Erythroblast (primary cell): Measurements from ENCODE around the gene IDS.

Experiments used
- GATA1 ChIP-seq: IDR thresholded peaks from 2 replicates; pipeline ENCODE4 v1.6.1; 2011; ENCODE audit warnings: low read depth, mild to moderate bottlenecking, control low read depth, low read length, moderate library complexity
- POLR2A ChIP-seq: IDR thresholded peaks from 2 replicates; pipeline ENCODE4 v1.6.1; 2011; ENCODE audit warnings: mild to moderate bottlenecking, low read length

DNA sequence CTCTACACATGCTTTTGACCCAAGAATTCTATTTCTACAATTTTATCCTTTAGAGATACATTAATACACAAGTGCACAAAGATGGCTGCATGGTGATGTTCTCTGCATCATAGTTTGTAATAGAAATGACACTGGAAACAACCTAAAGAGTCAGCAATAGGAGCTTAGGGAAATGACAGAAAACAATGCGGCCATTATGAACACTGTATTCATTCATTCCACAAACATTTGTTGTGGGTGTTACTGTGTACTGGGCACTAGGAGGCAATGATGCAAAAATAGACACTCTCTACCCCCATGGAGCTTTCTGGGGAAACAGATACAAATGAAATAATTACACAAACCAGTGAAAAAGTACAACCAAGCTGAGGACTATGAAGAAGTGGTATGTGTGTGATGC lies 32.0 kb downstream of the IDS start:
- no peak for TF ChIP-seq POLR2A
- no peak for TF ChIP-seq GATA1
